A673 (cell line): ENCODE results near the gene BABAM1. TPM values are rescaled to one million over a fixed set of nuclear protein-coding genes. Genes with fewer than 3 reads are reported as not detected.
"Not testable (repeated sequence)": the region's sequence is repeated elsewhere in the genome, so short reads cannot be mapped to it uniquely, and the experiment has no call there.

Source experiments
- BruUV-seq: library from RNA; stranded (reverse); fragments of 400-500 nt; replicated peaks from 2 replicates; lab custom pipeline; 2021; lab: Mats Ljungman, UMichigan
- CTCF ChIA-PET: fragments of 300-600 bp; sonication (Branson Sonifier 250); formaldehyde crosslinking; loops from one replicate; lab custom pipeline; 2022; ENCODE audit warnings: antibody characterized with exemption; lab: Charles Lee
- POLR2A ChIA-PET: fragments of 300-600 bp; sonication (Branson Sonifier 250); formaldehyde crosslinking; loops from one replicate; lab custom pipeline; 2022; ENCODE audit warnings: antibody characterized with exemption; ENCODE audit not compliant: low non-redundant PET; lab: Charles Lee
- DNase-seq: peaks from one replicate; pipeline ENCODE4 v3.0.0-alpha.2; 2015; ENCODE audit warnings: low spot score
- H3K27ac ChIP-seq: fragments of 200-600 bp; sonication (generic); 2 replicates; pipeline ENCODE4 v1.5.1; 2016; ENCODE audit warnings: mixed run types, low read depth, mild to moderate bottlenecking, mixed read lengths, antibody characterized with exemption, low read length; ENCODE audit not compliant: poor library complexity, severe bottlenecking
- H3K27me3 ChIP-seq: fragments of 200-600 bp; sonication (generic); replicated peaks from 2 replicates; pipeline ENCODE4 v1.6.1; 2017; ENCODE audit warnings: mixed run types, low read depth, mild to moderate bottlenecking, mixed read lengths, antibody characterized with exemption, low read length; ENCODE audit not compliant: insufficient read depth, poor library complexity
- H3K36me3 ChIP-seq: fragments of 200-600 bp; sonication (generic); 2 replicates; pipeline ENCODE4 v1.6.1; 2016; ENCODE audit warnings: mixed run types, mild to moderate bottlenecking, mixed read lengths, antibody characterized with exemption, low read length; ENCODE audit not compliant: insufficient read depth, poor library complexity, severe bottlenecking
- H3K4me1 ChIP-seq: fragments of 200-600 bp; sonication (generic); 2 replicates; pipeline ENCODE4 v1.6.1; 2017; ENCODE audit warnings: mixed run types, mild to moderate bottlenecking, mixed read lengths, antibody characterized with exemption, low read length; ENCODE audit not compliant: insufficient read depth, poor library complexity, severe bottlenecking
- H3K4me3 ChIP-seq: fragments of 200-600 bp; sonication (generic); 2 replicates; pipeline ENCODE4 v1.5.1; 2016; ENCODE audit warnings: low read depth, mixed run types, mild to moderate bottlenecking, mixed read lengths, low read length; ENCODE audit not compliant: poor library complexity, severe bottlenecking
- H3K9me3 ChIP-seq: fragments of 200-600 bp; sonication (generic); 2 replicates; pipeline ENCODE4 v1.6.1; 2016; ENCODE audit warnings: mixed run types, low read depth, mild to moderate bottlenecking, mixed read lengths, antibody characterized with exemption, low read length; ENCODE audit not compliant: poor library complexity, severe bottlenecking
- CTCF ChIP-seq: fragments of 300-800, 200-600 bp; sonication (generic); conservative IDR thresholded peaks from 2 replicates; pipeline ENCODE4 v1.5.1; 2017; ENCODE audit warnings: low read depth, mild to moderate bottlenecking, antibody characterized with exemption, low read length, moderate library complexity, mixed read lengths
- EZH2 ChIP-seq: fragments of 200-600 bp; sonication (generic); IDR thresholded peaks from 2 replicates; pipeline ENCODE4 v1.6.1; 2017; ENCODE audit warnings: borderline replicate concordance, low read depth, mild to moderate bottlenecking, mixed read lengths, antibody characterized with exemption, low read length; ENCODE audit not compliant: poor library complexity, severe bottlenecking
- intact Hi-C: fragments of 100-400 bp; cut with micrococcal nuclease; formaldehyde crosslinking; loops from one replicate; pipeline ENCODE4 v1.10.0; 2022; ENCODE audit not compliant: unreplicated experiment
- total RNA-seq: library from RNA; stranded (reverse); gene quantifications from 2 replicates; pipeline ENCODE4 v1.2.3, GENCODE V29; 2021

BABAM1 gene
- total RNA-seq, 1 experiment from 2014 or later: 147 TPM

GRCh38 chr19:17266589-17266974 is 661 bp upstream of the BABAM1 start:
- peaks cover 14% of the 10 kb centered on the region for H3K36me3 ChIP-seq
- BruUV-seq: no TSS peak
- peaks cover 6% of the 10 kb centered on the region for H3K4me1 ChIP-seq
- TF ChIP-seq CTCF (no peak), EZH2 (no peak)
- H3K27ac ChIP-seq: no peak overlapping the region
- no peak overlapping the region for H3K4me3 ChIP-seq
- no peaks in the 10 kb centered on the region for H3K9me3 ChIP-seq
- ChIA-PET CTCF (interaction anchor here (0.6 kb wide), 1 partner anchor 13 kb away, joined by 3 read pairs; no protein-coding TSS in a partner anchor), POLR2A (interaction anchor here (0.5 kb wide), 1 partner anchor 96 kb away, joined by 3 read pairs; no protein-coding TSS in a partner anchor)
- H3K27me3 ChIP-seq: no peaks in the 10 kb centered on the region
- intact Hi-C loops: no loop called here
- no peak for DNase-seq

GRCh38 chr19:17268754-17269153 is 1.5 kb downstream of the BABAM1 start:
- Histone ChIP-seq H3K9me3 (no peaks in the 10 kb centered on the region), H3K36me3 (peaks cover 18% of the 10 kb centered on the region), H3K4me3 (peak overlapping the region; percentile 85), H3K27me3 (no peaks in the 10 kb centered on the region), H3K27ac (no peak overlapping the region), H3K4me1 (peaks cover 6% of the 10 kb centered on the region)
- POLR2A ChIA-PET: no interaction called here
- no peak for TF ChIP-seq CTCF
- TF ChIP-seq EZH2: no peak
- intact Hi-C loops: no loop called here
- CTCF ChIA-PET: interaction anchor here (0.9 kb wide), 1 partner anchor 12 kb away, joined by 3 read pairs; no protein-coding TSS in a partner anchor
- BruUV-seq: no TSS peak
- DNase-seq: no peak

GRCh38 chr19:17274892-17275291 is 7.6 kb downstream of the BABAM1 start:
- CTCF ChIA-PET, H3K4me3 ChIP-seq, intact Hi-C loops, H3K27ac ChIP-seq, DNase-seq, H3K27me3 ChIP-seq, H3K9me3 ChIP-seq, H3K4me1 ChIP-seq, BruUV-seq: not testable (repeated sequence)
- POLR2A ChIA-PET: interaction anchor here (0.7 kb wide), 1 partner anchor 20 kb away, joined by 5 read pairs; no protein-coding TSS in a partner anchor
- peaks cover 32% of the 10 kb centered on the region for H3K36me3 ChIP-seq
